Testis (tissue), 3 donors: ENCODE data around the gene HEBP1. TPM values are rescaled to one million over a fixed set of nuclear protein-coding genes. Genes with fewer than 3 reads are reported as not detected.

Source experiments
- DNase-seq: peaks from one replicate; pipeline ENCODE4 v3.0.0-alpha.2; 2019
- H3K27ac ChIP-seq, 2 donors: fragments of 200-600 bp; sonication (generic); one replicate each; pipeline ENCODE4 v1.5.1; 2019
- H3K27me3 ChIP-seq: fragments of 200-600 bp; sonication (generic); one replicate; pipeline ENCODE4 v1.5.1; 2019
- H3K36me3 ChIP-seq: fragments of 200-600 bp; sonication (generic); one replicate; pipeline ENCODE4 v1.5.1; 2017; ENCODE audit warnings: low read depth; ENCODE audit errors: missing control alignments
- H3K4me1 ChIP-seq: fragments of 200-600 bp; sonication (generic); one replicate; pipeline ENCODE4 v1.5.1; 2019
- H3K4me3 ChIP-seq, 2 donors: fragments of 200-600 bp; sonication (generic); one replicate each; pipeline ENCODE4 v1.5.1; 2017 to 2019
- H3K9me3 ChIP-seq: fragments of 200-600 bp; sonication (generic); one replicate; pipeline ENCODE4 v1.5.1; 2017
- CTCF ChIP-seq, 3 experiments: fragments of 450-650 bp in 2 of 3; fragments of 200-600 bp in 1 of 3; sonication (generic) in 1 of 3; IDR thresholded peaks; one replicate each; pipeline ENCODE4 v1.5.1; 2016 to 2019; ENCODE audit warnings: antibody characterized with exemption in 3 of 3, mild to moderate bottlenecking in 2 of 3, moderate library complexity in 1 of 3
- POLR2A ChIP-seq: fragments of 450-650 bp; IDR thresholded peaks from one replicate; pipeline ENCODE4 v1.6.1; 2017; ENCODE audit warnings: antibody characterized with exemption, mild to moderate bottlenecking, moderate library complexity
- WGBS, 2 donors: methylation state at CpG; one replicate each; pipeline ENCODE4 v1.1.5; 2018; 5-methylcytosine and 5-hydroxymethylcytosine counted together
- intact Hi-C: fragments of 100-400 bp; cut with DNase I; formaldehyde crosslinking; loops from one replicate; pipeline ENCODE4 v1.15.1; 2023; ENCODE audit warnings: low total_unique reads
- polyA plus RNA-seq: library from polyadenylated mRNA; stranded (reverse); fragments of 350-450 nt; fragmentation: Illumina TruSeq; extraction: RNeasy Lipid Tissue Mini Kit (QIAGEN cat#74804); gene quantifications from one replicate; pipeline ENCODE4 v1.2.3, GENCODE V29; 2014; ENCODE audit warnings: low read depth, low replicate concordance; ENCODE audit not compliant: insufficient read depth
- total RNA-seq, 2 donors: library from RNA; depleted of rRNA; stranded (reverse); fragments of >200 nt; gene quantifications; one replicate each; pipeline ENCODE4 v1.2.3, GENCODE V29; 2016

The HEBP1 gene
- total and polyA plus RNA-seq, 3 donors from 2014 or later: 48.7 to 57.3 (median 55.6) TPM

- no peaks in the 10 kb centered on the region for H3K4me1 ChIP-seq
- no peaks in the 10 kb centered on the region for H3K36me3 ChIP-seq
- intact Hi-C loops: no loop called here
- no peak for DNase-seq
- H3K27ac ChIP-seq: no peak overlapping the region
- 93% methylated on average over 11 of the region's 11 CpGs for WGBS, 2 donors
- no peaks in the 10 kb centered on the region for H3K27me3 ChIP-seq
- H3K4me3 ChIP-seq: no peak overlapping the region
- H3K9me3 ChIP-seq: no peaks in the 10 kb centered on the region
- TF ChIP-seq POLR2A (no peak), CTCF (IDR thresholded peaks at IDR 0.05) (no peak)
Measured at GRCh38 chr12:12936983-12937491, 63.0 kb downstream of the HEBP1 start.

- Histone ChIP-seq H3K27me3 (no peaks in the 10 kb centered on the region), H3K27ac (no peak overlapping the region), H3K4me1 (no peaks in the 10 kb centered on the region), H3K36me3 (no peaks in the 10 kb centered on the region), H3K4me3 (no peak overlapping the region), H3K9me3 (no peaks in the 10 kb centered on the region)
- TF ChIP-seq POLR2A (no peak), CTCF (IDR thresholded peaks at IDR 0.05) (no peak)
- intact Hi-C loops: no loop called here
- DNase-seq: no peak
- WGBS, 2 donors: 55 to 62% methylated on average over 8 of the region's 8 CpGs
Measured at GRCh38 chr12:12934556-12934955, 65.5 kb downstream of the HEBP1 start.

GRCh38 chr12:12933742-12934141 lies 66.3 kb downstream of the HEBP1 start:
- TF ChIP-seq CTCF (IDR thresholded peaks at IDR 0.05) (no peak), POLR2A (no peak)
- Histone ChIP-seq H3K9me3 (no peaks in the 10 kb centered on the region), H3K27ac (no peak overlapping the region), H3K36me3 (no peaks in the 10 kb centered on the region), H3K27me3 (no peaks in the 10 kb centered on the region), H3K4me3 (no peak overlapping the region), H3K4me1 (no peaks in the 10 kb centered on the region)
- intact Hi-C loops: no loop called here
- DNase-seq: no peak
- WGBS, 2 donors: 89 to 91% methylated on average over 4 of the region's 4 CpGs

GRCh38 chr12:12930633-12931219 lies 69.3 kb downstream of the HEBP1 start:
- DNase-seq: no peak
- intact Hi-C loops: no loop called here
- Histone ChIP-seq H3K4me3 (no peak overlapping the region), H3K27ac (no peak overlapping the region), H3K27me3 (no peaks in the 10 kb centered on the region), H3K9me3 (no peaks in the 10 kb centered on the region), H3K4me1 (no peaks in the 10 kb centered on the region), H3K36me3 (no peaks in the 10 kb centered on the region)
- WGBS, 2 donors: 80 to 89% methylated on average over 2 of the region's 2 CpGs
- TF ChIP-seq POLR2A: no peak
- no peak for TF ChIP-seq CTCF (IDR thresholded peaks at IDR 0.05)

GRCh38 chr12:12929696-12930095 lies 70.4 kb downstream of the HEBP1 start:
- H3K4me1 ChIP-seq: no peaks in the 10 kb centered on the region
- no peaks in the 10 kb centered on the region for H3K36me3 ChIP-seq
- WGBS, 2 donors: 90 to 92% methylated on average over 6 of the region's 6 CpGs
- H3K4me3 ChIP-seq: no peak overlapping the region
- no peak overlapping the region for H3K27ac ChIP-seq
- intact Hi-C loops: no loop called here
- no peaks in the 10 kb centered on the region for H3K9me3 ChIP-seq
- no peaks in the 10 kb centered on the region for H3K27me3 ChIP-seq
- no peak for TF ChIP-seq POLR2A
- TF ChIP-seq CTCF (IDR thresholded peaks at IDR 0.05): no peak
- DNase-seq: no peak
